Body of pancreas (tissue), 4 donors: Measurements from ENCODE around the gene PEAR1. TPM values are rescaled to one million over a fixed set of nuclear protein-coding genes. Genes with fewer than 3 reads are reported as not detected.
A peak's percentile ranks its signal among the peaks of the same experiment; 100 is the strongest.

Experiments
- ATAC-seq: fragments of 150-250 bp; one replicate; pipeline ENCODE4 v1.9.1; 2016
- DNase-seq, 4 donors: peaks; one replicate each; pipeline ENCODE4 v3.0.0-alpha.2; 2019
- H3K27ac ChIP-seq, 4 donors: fragments of 200-600 bp; sonication (generic); 1 replicate in 3 of 4; 2 replicates in 1 of 4; pipeline versions ENCODE4 v1.5.1 to v1.6.1; 2016 to 2019; ENCODE audit warnings: mild to moderate bottlenecking in 1 of 4, mixed read lengths in 1 of 4, moderate library complexity in 1 of 4
- H3K27me3 ChIP-seq, 2 donors: fragments of 200-600 bp; sonication (generic); one replicate each; pipeline ENCODE4 v1.6.0; 2016; ENCODE audit warnings: mild to moderate bottlenecking in 1 of 2
- H3K36me3 ChIP-seq, 2 donors: fragments of 200-600 bp; sonication (generic); replicated peaks in 1 of 2; 2 replicates each; pipeline ENCODE4 v1.5.1; 2016; ENCODE audit warnings: low read depth in 2 of 2; ENCODE audit not compliant: insufficient read depth in 1 of 2
- H3K4me1 ChIP-seq: fragments of 200-600 bp; sonication (generic); one replicate; pipeline ENCODE4 v1.6.0; 2016
- H3K4me3 ChIP-seq, 2 donors: fragments of 200-600 bp; sonication (generic); 1 replicate in 1 of 2; 2 replicates in 1 of 2; pipeline ENCODE4 v1.5.1; 2016 to 2019
- H3K9me3 ChIP-seq, 3 donors: fragments of 200-600 bp; sonication (generic); 1 replicate in 2 of 3; 2 replicates in 1 of 3; pipeline ENCODE4 v1.5.1; 2016
- CTCF ChIP-seq, 7 experiments: fragments of 450-650 bp in 4 of 7; fragments of 200-600 bp in 3 of 7; sonication (generic) in 3 of 7; IDR thresholded peaks; one replicate each; pipeline ENCODE4 v1.5.1; 2016 to 2019; ENCODE audit warnings: antibody characterized with exemption in 7 of 7
- POLR2A ChIP-seq, 3 donors: fragments of 450-650 bp; IDR thresholded peaks; one replicate each; pipeline ENCODE4 v1.6.1; 2016; ENCODE audit warnings: antibody characterized with exemption in 3 of 3, mild to moderate bottlenecking in 2 of 3
- WGBS, 2 donors: methylation state at CpG; one replicate each; pipeline ENCODE4 v1.1.5; 2017; 5-methylcytosine and 5-hydroxymethylcytosine counted together
- intact Hi-C: fragments of 100-400 bp; cut with DNase I; formaldehyde crosslinking; loops from one replicate; pipeline ENCODE4 v1.15.1; 2023
- total RNA-seq, 2 donors: library from RNA; depleted of rRNA; stranded (reverse); fragments of >200 nt; gene quantifications; one replicate each; pipeline ENCODE4 v1.1.0, GENCODE V29; 2016

The PEAR1 gene
- total RNA-seq, 2 donors from 2014 or later = 5.2 to 7.6 TPM

DNA sequence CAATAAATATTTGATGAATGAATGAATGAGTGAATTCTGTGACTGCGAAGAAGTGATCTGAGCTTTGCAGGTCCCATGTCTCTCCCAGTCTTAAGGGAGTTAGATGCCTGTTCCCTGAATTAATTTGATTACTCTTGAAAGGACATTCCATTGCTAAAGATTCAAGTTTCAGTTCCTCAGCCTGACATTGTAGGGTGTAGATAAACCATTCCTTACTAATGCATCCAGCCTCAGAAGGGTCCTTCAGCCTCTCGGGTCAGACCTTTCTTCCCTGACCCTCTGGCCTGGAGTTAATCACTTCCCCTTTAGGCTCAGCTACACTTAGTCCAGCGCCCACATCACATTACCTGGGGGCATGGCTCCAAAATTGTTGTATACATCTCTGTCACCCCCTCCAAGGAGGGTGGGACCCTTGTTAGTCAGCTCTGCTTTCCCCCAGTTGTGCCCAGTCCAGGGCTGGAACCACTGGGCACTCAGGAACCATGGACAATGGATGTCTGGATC lies 37.2 kb upstream of the PEAR1 start:
- 71 to 82% methylated on average over 3 of the region's 3 CpGs for WGBS, 2 donors
- no peak for DNase-seq
- intact Hi-C loops = no loop called here
- Histone ChIP-seq H3K36me3 (no peaks in the 10 kb centered on the region), H3K27ac (no peak overlapping the region), H3K4me1 (peaks cover 53% of the 10 kb centered on the region), H3K9me3 (no peaks in the 10 kb centered on the region), H3K27me3 (peaks cover 0 to 8% of the 10 kb centered on the region in 2 donors), H3K4me3 (no peak overlapping the region)
- no peak for ATAC-seq
- no peak for TF ChIP-seq CTCF (IDR thresholded peaks at IDR 0.05)
- no peak for TF ChIP-seq POLR2A (IDR thresholded peaks at IDR 0.05)

DNA sequence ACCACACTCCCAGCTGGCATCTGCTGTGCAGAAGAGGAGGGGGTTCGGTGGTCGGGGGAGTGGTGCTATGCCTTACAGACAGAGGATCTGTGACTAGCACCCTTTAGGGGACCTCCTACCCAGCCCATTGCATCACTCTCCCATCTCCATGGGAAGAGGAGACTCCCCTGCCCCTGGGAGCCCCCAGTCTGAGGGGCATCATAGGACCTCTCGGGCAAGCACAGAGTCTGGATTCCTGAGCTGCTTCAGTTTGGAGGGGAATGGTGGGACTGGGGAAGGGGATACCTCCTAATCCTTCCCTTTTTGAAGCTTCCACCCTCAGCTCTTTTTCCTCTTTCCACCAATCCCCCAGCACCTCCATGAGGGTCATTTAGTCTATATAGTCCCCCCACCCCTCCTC lies 36.0 kb upstream of the PEAR1 start:
- H3K9me3 ChIP-seq = no peaks in the 10 kb centered on the region
- ATAC-seq = no peak
- intact Hi-C loops = no loop called here
- H3K4me3 ChIP-seq = no peak overlapping the region
- 57 to 72% methylated on average over 2 to 3 of the region's 3 CpGs for WGBS, 2 donors
- no peak for TF ChIP-seq CTCF (IDR thresholded peaks at IDR 0.05)
- no peak for TF ChIP-seq POLR2A (IDR thresholded peaks at IDR 0.05)
- peaks cover 41% of the 10 kb centered on the region for H3K4me1 ChIP-seq
- H3K27ac ChIP-seq = no peak overlapping the region
- no peaks in the 10 kb centered on the region for H3K36me3 ChIP-seq
- no peak for DNase-seq
- peaks cover 0 to 8% of the 10 kb centered on the region in 2 donors for H3K27me3 ChIP-seq

- no peaks in the 10 kb centered on the region for H3K9me3 ChIP-seq
- no peak overlapping the region for H3K4me3 ChIP-seq
- no peaks in the 10 kb centered on the region for H3K36me3 ChIP-seq
- peaks cover 0 to 8% of the 10 kb centered on the region in 2 donors for H3K27me3 ChIP-seq
- no peak overlapping the region for H3K27ac ChIP-seq
- TF ChIP-seq POLR2A (IDR thresholded peaks at IDR 0.05) = no peak
- no peak for TF ChIP-seq CTCF (IDR thresholded peaks at IDR 0.05)
- 7 to 10% methylated on average over 5 of the region's 5 CpGs for WGBS, 2 donors
- peaks cover 33% of the 10 kb centered on the region for H3K4me1 ChIP-seq
- DNase-seq (peak; percentile 16 to 62 (median 46)), ATAC-seq (no peak)
- intact Hi-C loops = no loop called here
Observed at GRCh38 chr1:156858555-156858956, 35.0 kb upstream of the PEAR1 start.

DNA sequence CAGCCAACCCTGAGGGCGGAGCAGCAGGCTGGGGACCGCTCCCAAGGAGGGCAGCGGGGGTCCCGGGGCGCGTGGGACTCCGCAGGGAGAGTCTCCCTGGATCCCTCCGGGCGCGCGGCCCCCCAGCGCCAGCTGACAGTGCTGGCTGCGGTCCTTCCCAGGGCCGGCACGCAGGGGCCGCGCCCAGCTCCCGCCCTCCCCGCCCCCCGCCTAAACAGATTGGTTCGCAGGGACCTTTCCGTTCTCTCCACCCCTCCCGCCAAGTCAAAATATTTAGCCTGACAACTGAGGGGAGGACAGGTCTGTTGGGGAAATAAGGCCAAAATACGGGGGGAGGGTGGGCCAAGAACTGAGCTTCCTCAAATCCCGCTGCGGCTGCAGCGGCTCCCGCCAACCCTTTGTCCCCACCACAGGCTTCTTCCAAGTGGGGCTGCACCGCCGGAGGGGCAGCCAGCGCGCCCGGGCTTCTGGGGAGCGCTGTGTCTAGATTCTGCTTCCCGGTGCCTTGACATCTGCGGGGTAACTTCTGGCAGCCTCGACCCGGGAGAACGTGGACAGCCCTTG lies 34.5 kb upstream of the PEAR1 start, which contains the start of gene INSRR:
INSRR (minus strand) TSS at position 159 of the 564 bp plus-strand sequence. CDS start 496 bp downstream, outside the sequence.
- H3K27ac ChIP-seq = no peak within 1 kb of the TSS
- H3K9me3 ChIP-seq = no peaks in the 10 kb centered on the region
- DNase-seq (peak in 1 of 4 donors; percentile 6), ATAC-seq (peak; percentile 13)
- H3K4me1 ChIP-seq = peaks cover 33% of the 10 kb centered on the region
- H3K36me3 ChIP-seq = no peaks in the 10 kb centered on the region
- WGBS, 2 donors = 6 to 15% methylated on average over 5 to 30 of the region's 39 CpGs
- H3K27me3 ChIP-seq = peaks cover 0 to 8% of the 10 kb centered on the region in 2 donors
- no peak for TF ChIP-seq POLR2A (IDR thresholded peaks at IDR 0.05)
- no peak for TF ChIP-seq CTCF (IDR thresholded peaks at IDR 0.05)
- intact Hi-C loops = no loop called here
- H3K4me3 ChIP-seq = no peak within 1 kb of the TSS
